ENCODE measurements around the gene CD81.
"Not testable (repeated sequence)": the region's sequence is repeated elsewhere in the genome, so short reads cannot be mapped to it uniquely, and the experiment has no call there.

Gene CD81

GRCh38 chr11:2376751-2377451, at the start of gene CD81:
Gene CD81 (plus strand): TSS chr11:2377310. CDS start chr11:2377550, 240 bp downstream.
- no peak for DNase-seq (ENCODE audit: low read depth, low spot score)

GRCh38 chr11:2328021-2328420, 49.1 kb upstream of the CD81 start:
- DNase-seq (ENCODE audit: low read depth, low spot score), result no peak

GRCh38 chr11:2328656-2329354, 48.3 kb upstream of the CD81 start:
- no peak for DNase-seq (ENCODE audit: low read depth, low spot score)

- DNase-seq (ENCODE audit: low read depth, low spot score), result no peak
Measured at GRCh38 chr11:2329551-2329950, 47.6 kb upstream of the CD81 start.

GRCh38 chr11:2330696-2331095, 46.4 kb upstream of the CD81 start:
- no peak for DNase-seq (ENCODE audit: low read depth, low spot score)

GRCh38 chr11:2331404-2331803, 45.7 kb upstream of the CD81 start:
- no peak for DNase-seq (ENCODE audit: low read depth, low spot score)

DNA sequence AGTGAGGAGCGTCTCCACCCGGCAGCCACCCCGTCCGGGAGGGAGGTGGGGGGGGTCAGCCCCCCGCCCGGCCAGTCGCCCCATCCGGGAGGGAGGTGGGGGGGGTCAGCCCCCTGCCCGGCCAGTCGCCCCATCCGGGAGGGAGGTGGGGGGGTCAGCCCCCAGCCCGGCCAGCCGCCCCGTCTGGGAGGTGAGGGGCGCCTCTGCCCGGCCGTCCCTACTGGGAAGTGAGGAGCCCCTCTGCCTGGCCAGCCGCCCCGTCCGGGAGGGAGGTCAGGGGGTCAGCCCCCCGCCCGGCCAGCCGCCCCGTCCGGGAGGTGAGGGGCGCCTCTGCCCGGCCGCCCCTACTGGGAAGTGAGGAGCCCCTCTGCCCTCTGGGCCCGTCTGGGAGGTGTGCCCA, 44.5 kb upstream of the CD81 start:
- not testable (repeated sequence) for DNase-seq (ENCODE audit: low read depth, low spot score)

GRCh38 chr11:2333486-2334205, 43.5 kb upstream of the CD81 start:
- not testable (repeated sequence) for DNase-seq (ENCODE audit: low read depth, low spot score)

DNA sequence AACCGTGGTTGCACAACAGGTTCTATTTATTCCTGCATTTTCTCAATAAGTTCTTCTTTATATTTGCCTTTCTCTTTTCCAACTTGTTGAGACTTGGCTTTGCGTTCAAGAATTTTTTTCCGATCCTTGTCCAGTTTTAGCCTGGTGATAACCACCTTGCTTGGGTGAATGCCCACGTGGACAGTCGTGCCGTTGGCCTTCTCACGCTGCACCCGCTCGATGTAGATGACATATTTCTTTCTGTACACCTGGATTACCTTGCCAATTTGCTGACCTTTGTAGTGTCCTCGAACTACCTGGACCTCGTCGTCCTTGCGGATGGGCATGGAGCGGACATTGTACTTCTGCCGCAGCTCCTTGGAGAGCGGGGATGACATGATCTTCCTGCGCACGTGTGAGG, 41.8 kb upstream of the CD81 start:
- DNase-seq (ENCODE audit: low read depth, low spot score), result not testable (repeated sequence)

DNA sequence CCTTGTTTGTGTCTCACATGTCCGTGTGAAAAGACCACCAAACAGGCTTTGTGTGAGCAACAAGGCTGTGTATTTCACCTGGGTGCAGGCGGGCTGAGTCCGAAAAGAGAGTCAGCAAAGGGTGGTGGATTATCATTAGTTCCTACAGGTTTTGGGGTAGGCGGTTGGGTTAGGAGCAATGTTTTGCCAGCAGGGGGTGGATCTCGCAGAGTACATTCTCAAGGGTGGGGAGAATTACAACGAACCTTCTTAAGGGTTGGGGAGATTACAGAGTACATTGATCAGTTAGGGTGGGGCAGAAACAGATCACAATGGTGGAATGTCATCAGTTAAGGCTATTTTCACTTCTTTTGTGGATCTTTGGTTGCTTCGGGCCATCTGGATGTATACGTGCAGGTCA, 38.4 kb upstream of the CD81 start:
- DNase-seq (ENCODE audit: low read depth, low spot score), result not testable (repeated sequence)

- DNase-seq (ENCODE audit: low read depth, low spot score), result no peak
Measured at GRCh38 chr11:2342557-2342956, 34.6 kb upstream of the CD81 start.

DNA sequence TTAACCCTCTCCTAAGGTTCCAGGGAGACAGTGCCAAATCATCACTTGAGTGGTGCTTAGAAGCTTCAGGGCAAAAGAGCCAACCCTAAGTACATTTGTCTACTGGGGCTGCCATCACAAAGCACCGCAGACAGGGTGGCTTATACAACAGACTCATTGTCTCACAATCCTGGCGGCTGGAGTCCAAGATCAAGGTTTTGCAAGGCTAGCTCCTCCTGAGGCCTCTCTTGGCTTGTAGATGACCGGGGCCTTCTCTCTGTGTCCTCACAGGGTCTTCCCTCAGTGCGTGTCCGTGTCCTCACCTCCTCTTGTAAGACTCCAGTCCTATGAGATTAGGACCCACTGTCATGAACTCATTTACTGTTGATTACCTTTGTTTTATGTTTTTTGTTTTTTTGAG, 34.1 kb upstream of the CD81 start:
- no peak for DNase-seq (ENCODE audit: low read depth, low spot score)

DNA sequence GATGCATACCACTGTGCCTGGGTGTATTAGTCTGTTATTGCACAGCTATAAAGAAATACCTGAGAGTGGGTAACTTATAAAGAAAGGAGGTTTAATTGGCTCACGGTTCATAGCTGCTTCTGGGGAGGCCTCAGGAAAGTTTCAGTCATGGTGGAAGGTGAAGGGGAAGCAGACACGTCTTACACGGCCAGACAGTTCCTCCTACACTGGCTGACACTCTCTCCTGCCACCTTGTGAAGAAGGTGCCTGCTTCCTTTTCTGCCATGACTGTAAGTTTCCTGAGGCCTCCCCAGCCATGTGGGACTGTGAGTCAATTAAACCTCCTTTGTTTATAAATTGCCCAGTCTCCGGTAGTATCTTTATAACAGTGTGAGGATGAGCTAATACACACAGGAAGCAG, 33.6 kb upstream of the CD81 start:
- DNase-seq (ENCODE audit: low read depth, low spot score), result no peak

- no peak for DNase-seq (ENCODE audit: low read depth, low spot score)
Measured at GRCh38 chr11:2345050-2345449, 32.1 kb upstream of the CD81 start.

- no peak for DNase-seq (ENCODE audit: low read depth, low spot score)
Measured at GRCh38 chr11:2346014-2346413, 31.1 kb upstream of the CD81 start.

GRCh38 chr11:2346586-2347307, 30.4 kb upstream of the CD81 start:
- DNase-seq (ENCODE audit: low read depth, low spot score), result no peak

DNA sequence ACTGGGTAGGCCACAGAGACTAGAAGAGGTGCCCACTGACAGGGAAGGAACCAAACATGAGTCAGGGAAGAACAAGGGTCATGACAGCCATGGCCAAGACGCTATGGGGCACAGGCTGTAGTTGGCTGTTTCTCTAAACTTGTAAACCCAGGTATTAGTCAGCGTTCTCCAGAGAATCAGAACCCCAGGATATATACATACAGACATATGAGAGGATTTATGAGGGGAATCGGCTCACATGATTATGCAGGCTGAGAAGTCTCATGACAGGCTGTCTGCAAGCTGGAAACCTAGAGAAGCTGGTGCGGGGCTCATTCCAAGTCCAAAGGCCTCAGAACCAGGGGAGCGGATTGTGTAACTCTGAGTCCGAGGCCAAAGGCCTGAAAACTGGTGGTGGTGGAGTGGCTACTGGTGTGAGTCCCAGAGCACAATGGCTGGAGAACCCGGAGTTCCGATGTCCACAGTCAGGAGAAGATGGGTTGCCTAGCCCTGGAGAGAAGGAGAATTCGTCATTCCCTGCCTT, 29.7 kb upstream of the CD81 start:
- DNase-seq (ENCODE audit: low read depth, low spot score), result no peak

- DNase-seq (ENCODE audit: low read depth, low spot score), result no peak
Measured at GRCh38 chr11:2348986-2349385, 28.1 kb upstream of the CD81 start.

DNA sequence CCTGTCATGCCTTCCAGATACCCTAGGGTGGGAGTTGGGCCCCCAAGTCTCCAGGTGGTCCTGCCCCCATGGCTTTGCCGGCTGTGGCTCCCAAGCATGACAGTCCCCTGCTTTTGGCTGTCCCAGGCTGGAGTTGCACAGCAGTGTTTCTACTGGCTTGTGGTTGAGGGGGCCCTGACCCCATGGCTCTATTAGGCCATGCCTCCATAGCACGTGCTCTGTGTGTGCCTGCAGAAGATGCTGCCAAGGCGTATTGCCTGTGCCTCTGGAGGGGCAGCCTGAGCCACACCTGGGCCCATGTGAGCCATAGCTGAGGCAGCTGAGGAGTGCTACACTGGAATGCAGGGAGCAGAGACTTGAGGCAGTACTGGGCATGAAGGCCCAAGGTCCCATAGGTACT, 25.4 kb upstream of the CD81 start:
- no peak for DNase-seq (ENCODE audit: low read depth, low spot score)

GRCh38 chr11:2352420-2352819, 24.7 kb upstream of the CD81 start:
- DNase-seq (ENCODE audit: low read depth, low spot score), result no peak

DNA sequence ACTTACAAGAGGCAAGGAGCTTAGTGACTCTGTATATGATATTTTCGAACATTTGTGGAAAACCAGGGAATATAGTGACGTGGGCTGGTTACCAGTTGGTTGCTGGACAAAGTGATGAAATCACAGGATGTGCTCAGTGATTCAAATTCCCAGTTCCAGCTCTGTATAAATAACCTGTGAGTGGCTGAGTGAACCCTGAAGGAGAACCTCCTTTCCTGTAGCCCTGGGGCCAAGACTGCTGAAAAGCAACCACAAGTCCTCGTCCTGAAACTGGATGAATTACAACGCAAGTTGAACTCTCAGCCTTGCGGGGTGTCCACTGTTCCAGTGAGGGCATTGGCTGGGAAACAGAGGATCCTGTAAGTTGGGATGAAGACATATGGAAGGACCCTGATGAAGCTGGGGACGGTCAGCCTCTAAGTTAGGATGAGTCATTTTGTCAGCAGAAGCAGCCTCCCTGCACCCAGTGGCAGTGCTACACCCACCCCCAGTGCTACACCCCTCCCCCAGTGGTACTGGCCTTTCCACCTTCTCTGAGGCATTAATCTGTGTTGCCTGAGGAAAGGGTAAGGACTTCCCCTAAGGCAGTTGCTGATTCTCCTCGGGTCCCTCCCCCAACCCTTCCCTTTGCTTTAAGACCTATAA, 22.0 kb upstream of the CD81 start:
- no peak for DNase-seq (ENCODE audit: low read depth, low spot score)

All from iPS DF 19.7 (cell line).